Common myeloid progenitor, CD34-positive (primary cell): ENCODE data around the gene IL36A.

Experiments
- CTCF ChIA-PET: fragments of 350-600 bp; sonication (Branson Sonifier 250); formaldehyde crosslinking; loops from one replicate; lab custom pipeline; 2021; ENCODE audit warnings: antibody characterized with exemption; lab: Charles Lee
- POLR2A ChIA-PET: fragments of 350-600 bp; sonication (Branson Sonifier 250); formaldehyde crosslinking; loops from one replicate; lab custom pipeline; 2021; ENCODE audit warnings: antibody characterized with exemption; lab: Charles Lee
- DNase-seq, 3 donors: peaks; one replicate each; pipeline versions ENCODE4 v3.0.0 to v3.0.0-alpha.2; 2013
- H3K27ac ChIP-seq, 2 experiments: 1 replicate in 1 of 2; 2 replicates in 1 of 2; pipeline ENCODE4 v1.7.0; 2013; ENCODE audit warnings: inconsistent platforms in 2 of 2, low read length in 2 of 2, mild to moderate bottlenecking in 2 of 2, low read depth in 1 of 2, moderate library complexity in 1 of 2; ENCODE audit not compliant: severe bottlenecking in 2 of 2, insufficient read depth in 1 of 2, poor library complexity in 1 of 2
- H3K27me3 ChIP-seq, 5 experiments: replicated peaks in 2 of 5; 1 replicate in 3 of 5; 2 replicates in 2 of 5; pipeline versions ENCODE4 v1.6.1 to v1.7.0; 2013; ENCODE audit warnings: low read length in 4 of 5, mild to moderate bottlenecking in 2 of 5, moderate library complexity in 2 of 5, inconsistent platforms in 1 of 5; ENCODE audit not compliant: insufficient read depth in 5 of 5, control insufficient read depth in 4 of 5
- H3K36me3 ChIP-seq, 4 experiments: 1 replicate in 2 of 4; 2 replicates in 2 of 4; pipeline versions ENCODE4 v1.6.1 to v1.7.0; 2013; ENCODE audit warnings: low read length in 3 of 4, control low read depth in 1 of 4, mild to moderate bottlenecking in 1 of 4; ENCODE audit not compliant: control insufficient read depth in 4 of 4, insufficient read depth in 4 of 4
- H3K4me1 ChIP-seq, 4 experiments: 1 replicate in 3 of 4; 2 replicates in 1 of 4; pipeline versions ENCODE4 v1.6.1 to v1.7.1; 2013; ENCODE audit warnings: low read length in 3 of 4, mild to moderate bottlenecking in 3 of 4, control low read depth in 1 of 4, inconsistent platforms in 1 of 4, moderate library complexity in 1 of 4; ENCODE audit not compliant: control insufficient read depth in 4 of 4, insufficient read depth in 4 of 4; ENCODE audit errors: control extremely low read depth in 1 of 4
- H3K4me3 ChIP-seq, 7 experiments: 1 replicate in 4 of 7; 2 replicates in 3 of 7; pipeline versions ENCODE4 v1.5.1 to v1.7.0; 2013; ENCODE audit warnings: mild to moderate bottlenecking in 7 of 7, low read length in 6 of 7, moderate library complexity in 6 of 7, inconsistent platforms in 2 of 7, low read depth in 2 of 7, control low read depth in 1 of 7; ENCODE audit not compliant: insufficient read depth in 4 of 7, control insufficient read depth in 1 of 7; ENCODE audit errors: extremely low read depth in 1 of 7
- H3K9me3 ChIP-seq, 5 experiments: 1 replicate in 4 of 5; 2 replicates in 1 of 5; pipeline versions ENCODE4 v1.6.1 to v1.7.1; 2013; ENCODE audit warnings: low read length in 4 of 5, mild to moderate bottlenecking in 2 of 5, inconsistent platforms in 1 of 5, low read depth in 1 of 5, moderate library complexity in 1 of 5; ENCODE audit not compliant: control insufficient read depth in 4 of 5, insufficient read depth in 2 of 5; ENCODE audit errors: control extremely low read depth in 1 of 5
- WGBS: methylation state at CpG from one replicate; pipeline ENCODE4 v1.1.5; 2013; ENCODE audit not compliant: insufficient coverage; 5-methylcytosine and 5-hydroxymethylcytosine counted together

IL36A gene

DNA sequence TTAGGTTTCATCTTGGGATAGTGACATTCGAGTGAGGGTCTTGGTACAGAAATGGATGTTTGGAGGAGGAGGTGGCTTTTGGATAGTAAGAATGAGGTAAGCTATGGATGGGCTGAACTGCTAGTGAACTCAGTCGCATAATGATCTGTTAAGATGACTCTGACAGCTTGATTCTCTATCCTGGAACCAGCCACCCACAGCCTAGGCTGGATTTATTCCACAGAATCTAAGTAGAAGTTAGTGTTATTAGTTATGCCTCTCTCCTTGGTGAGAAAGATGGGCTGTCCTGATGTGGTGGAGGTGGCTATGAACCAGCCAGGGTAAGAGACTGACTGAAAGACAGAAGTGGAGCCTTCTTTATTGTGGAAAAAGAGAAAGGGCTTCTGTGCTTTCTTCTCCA is 22.4 kb downstream of the IL36A start:
- CTCF ChIA-PET, result interaction anchor here (0.6 kb wide), 1 partner anchor 14 kb away, joined by 3 read pairs; no protein-coding TSS in a partner anchor
- DNase-seq, result no peak
- no peaks in the 10 kb centered on the region for H3K36me3 ChIP-seq
- no peaks in the 10 kb centered on the region for H3K4me1 ChIP-seq
- peaks cover 0 to 11% (median 6%) of the 10 kb centered on the region in 5 experiments for H3K27me3 ChIP-seq
- no peaks in the 10 kb centered on the region for H3K9me3 ChIP-seq
- no peak overlapping the region for H3K27ac ChIP-seq
- 91% methylated on average over 1 of the region's 2 CpGs for WGBS
- POLR2A ChIA-PET, result no interaction called here
- H3K4me3 ChIP-seq, result no peak overlapping the region

DNA sequence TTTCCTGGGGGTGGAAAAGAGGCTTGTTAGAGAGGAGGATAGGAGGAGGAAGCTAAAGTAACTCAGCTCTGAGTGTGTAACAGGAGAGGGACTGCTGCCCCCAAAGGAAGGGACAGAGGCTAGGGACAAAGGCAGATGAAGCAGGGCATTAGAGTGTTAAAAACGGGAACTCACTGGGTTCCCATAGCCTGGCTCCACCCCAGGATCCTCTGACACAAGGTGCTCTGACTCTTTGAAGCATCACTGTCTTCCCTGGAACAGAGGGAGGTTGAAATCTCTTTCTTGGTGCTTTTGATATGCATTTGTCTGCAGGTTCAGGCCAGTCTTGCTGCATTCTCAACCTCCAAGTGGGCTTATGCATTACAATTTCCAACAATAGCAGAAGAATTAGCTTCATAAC is 22.9 kb downstream of the IL36A start:
- Histone ChIP-seq H3K27ac (no peak overlapping the region), H3K9me3 (no peaks in the 10 kb centered on the region), H3K36me3 (no peaks in the 10 kb centered on the region), H3K27me3 (peaks cover 0 to 11% (median 6%) of the 10 kb centered on the region in 5 experiments), H3K4me1 (no peaks in the 10 kb centered on the region), H3K4me3 (no peak overlapping the region)
- CTCF ChIA-PET, result no interaction called here
- WGBS, result 11% methylated on average over 1 of the region's 1 CpG
- POLR2A ChIA-PET, result no interaction called here
- no peak for DNase-seq

DNA sequence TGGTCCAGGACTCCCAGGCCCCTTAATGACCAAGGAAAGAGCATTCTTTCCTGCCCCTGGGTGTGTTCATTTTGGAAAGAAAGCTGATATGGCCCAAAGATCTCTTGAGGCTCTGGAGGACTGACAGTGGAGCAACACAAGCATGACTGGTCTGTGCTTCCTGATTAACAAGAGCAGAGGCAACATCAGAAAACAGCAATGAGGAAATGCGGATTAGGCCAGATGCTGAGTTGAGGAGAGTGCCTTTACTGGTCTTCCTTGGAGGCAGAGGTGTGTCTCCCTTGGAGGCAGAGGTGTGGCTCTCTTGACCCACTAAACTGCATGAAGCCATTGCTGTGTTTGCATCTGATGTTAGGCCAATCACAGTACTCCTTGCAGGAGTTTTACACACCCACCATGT is 27.5 kb downstream of the IL36A start:
- H3K27me3 ChIP-seq, result peaks cover 0 to 11% (median 1%) of the 10 kb centered on the region in 5 experiments
- H3K9me3 ChIP-seq, result no peaks in the 10 kb centered on the region
- no peak overlapping the region for H3K27ac ChIP-seq
- ChIA-PET CTCF (interaction anchor here (1.3 kb wide), 1 partner anchor 47 kb away, joined by 3 read pairs; no protein-coding TSS in a partner anchor), POLR2A (no interaction called here)
- H3K4me3 ChIP-seq, result no peak overlapping the region
- no peak for DNase-seq
- whole genome bisulfite sequencing, result 100% methylated on average over 1 of the region's 1 CpG
- H3K36me3 ChIP-seq, result no peaks in the 10 kb centered on the region
- H3K4me1 ChIP-seq, result no peaks in the 10 kb centered on the region

DNA sequence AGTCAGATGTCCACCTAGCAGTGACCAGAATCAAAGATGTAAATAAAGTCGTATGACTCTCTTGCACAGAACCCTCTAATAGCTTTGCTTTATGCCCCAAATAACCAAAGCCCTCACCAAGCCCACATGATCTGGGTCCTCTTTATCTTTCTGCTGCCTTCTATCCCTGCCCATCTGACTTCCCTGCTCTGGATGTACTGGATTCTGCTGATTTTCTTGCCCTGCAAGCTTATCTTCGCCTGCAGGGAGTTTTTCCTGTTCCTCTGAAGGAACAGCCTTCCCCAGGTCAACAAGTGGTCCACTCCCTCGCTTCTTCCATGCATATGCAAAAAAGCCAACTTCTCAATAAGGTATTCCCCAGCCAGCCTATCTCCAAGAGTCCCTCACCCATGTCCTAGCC is 28.8 kb downstream of the IL36A start:
- Histone ChIP-seq H3K4me3 (no peak overlapping the region), H3K27me3 (peaks cover 0 to 10% (median 0%) of the 10 kb centered on the region in 5 experiments), H3K27ac (no peak overlapping the region), H3K9me3 (no peaks in the 10 kb centered on the region), H3K36me3 (no peaks in the 10 kb centered on the region), H3K4me1 (no peaks in the 10 kb centered on the region)
- no peak for DNase-seq
- ChIA-PET CTCF (no interaction called here), POLR2A (no interaction called here)
- 100% methylated on average over 2 of the region's 3 CpGs for WGBS

DNA sequence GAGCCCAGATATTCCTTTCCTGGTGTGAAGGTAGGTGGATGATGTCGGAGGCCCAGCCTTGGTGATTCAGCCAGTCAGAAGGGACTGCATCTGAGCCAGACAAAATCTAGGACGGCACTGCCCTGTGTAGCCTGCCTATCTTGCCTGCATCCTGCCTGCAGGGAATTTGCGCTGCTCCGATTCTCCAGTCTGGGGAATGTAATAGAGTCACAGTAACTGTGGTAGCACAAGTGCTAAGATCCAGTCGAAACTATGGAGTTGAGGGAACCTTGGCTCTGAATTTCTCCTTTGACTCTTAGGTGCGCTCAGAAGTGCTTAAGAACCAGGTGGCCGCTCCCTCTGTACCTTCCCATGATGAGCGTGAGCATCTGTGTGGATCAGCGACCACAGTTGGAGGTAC is 31.5 kb downstream of the IL36A start:
- Histone ChIP-seq H3K4me3 (no peak overlapping the region), H3K9me3 (no peaks in the 10 kb centered on the region), H3K36me3 (no peaks in the 10 kb centered on the region), H3K27ac (no peak overlapping the region), H3K27me3 (peaks cover 0 to 4% (median 0%) of the 10 kb centered on the region in 5 experiments), H3K4me1 (no peaks in the 10 kb centered on the region)
- ChIA-PET CTCF (interaction anchor here (1.1 kb wide), 1 partner anchor 9 kb away, joined by 3 read pairs; no protein-coding TSS in a partner anchor), POLR2A (no interaction called here)
- WGBS, result 98% methylated on average over 8 of the region's 9 CpGs
- DNase-seq, result no peak

DNA sequence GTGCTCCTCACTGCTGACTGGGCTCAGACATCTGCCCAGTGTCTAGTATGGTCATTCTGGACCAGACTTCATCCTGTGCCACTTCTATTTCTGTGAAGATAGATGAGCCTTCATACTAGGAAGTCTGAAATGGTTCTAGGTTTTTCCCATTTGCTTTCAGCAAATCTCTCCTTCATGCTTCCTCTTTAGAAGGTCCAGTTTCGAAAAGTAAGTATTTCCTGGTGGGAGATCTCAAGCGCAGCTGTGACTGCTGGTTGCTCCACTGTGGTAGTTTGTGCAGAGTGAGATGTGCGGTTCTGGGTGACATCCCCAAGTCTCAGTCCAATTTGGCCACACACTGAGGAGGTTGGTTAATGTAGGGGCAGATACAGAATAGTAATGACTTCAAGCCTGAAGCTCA is 33.0 kb downstream of the IL36A start:
- peaks cover 0 to 4% (median 0%) of the 10 kb centered on the region in 5 experiments for H3K27me3 ChIP-seq
- ChIA-PET POLR2A (no interaction called here), CTCF (no interaction called here)
- H3K9me3 ChIP-seq, result no peaks in the 10 kb centered on the region
- H3K36me3 ChIP-seq, result no peaks in the 10 kb centered on the region
- no peaks in the 10 kb centered on the region for H3K4me1 ChIP-seq
- H3K4me3 ChIP-seq, result no peak overlapping the region
- H3K27ac ChIP-seq, result no peak overlapping the region
- WGBS, result 80% methylated on average over 1 of the region's 3 CpGs
- no peak for DNase-seq

DNA sequence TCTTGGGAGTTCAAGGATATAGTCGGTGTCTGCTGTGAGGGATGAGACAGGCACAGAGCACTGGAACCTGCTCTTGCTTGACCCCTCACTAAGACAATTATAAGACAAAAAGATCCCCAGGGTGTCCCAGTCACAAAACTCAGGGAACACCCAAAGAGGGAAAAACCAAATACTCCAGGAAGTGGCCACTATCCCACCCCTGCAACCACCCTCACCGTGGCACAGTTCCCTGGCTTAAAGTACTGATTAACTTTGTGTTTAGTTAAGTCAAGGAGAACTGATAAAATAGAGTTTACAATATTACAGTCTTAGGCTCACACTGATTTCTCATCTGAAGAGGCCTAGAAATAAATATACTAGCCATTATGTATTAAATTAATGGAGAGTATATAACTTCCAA is 33.9 kb downstream of the IL36A start:
- peaks cover 0 to 4% (median 0%) of the 10 kb centered on the region in 5 experiments for H3K27me3 ChIP-seq
- H3K9me3 ChIP-seq, result no peaks in the 10 kb centered on the region
- CTCF ChIA-PET, result no interaction called here
- H3K36me3 ChIP-seq, result no peaks in the 10 kb centered on the region
- POLR2A ChIA-PET, result no interaction called here
- no peaks in the 10 kb centered on the region for H3K4me1 ChIP-seq
- no peak overlapping the region for H3K4me3 ChIP-seq
- no peak overlapping the region for H3K27ac ChIP-seq
- DNase-seq, result no peak
- WGBS, result 100% methylated on average over 1 of the region's 2 CpGs
